ENCODE results near the gene NECAP2.
"Not testable (repeated sequence)": the region's sequence is repeated elsewhere in the genome, so short reads cannot be mapped to it uniquely, and the experiment has no call there.

NECAP2 gene

GRCh38 chr1:16498573-16499413, 58.3 kb downstream of the NECAP2 start:
- peak; percentile 72 to 82 (median 77) for DNase-seq

DNA sequence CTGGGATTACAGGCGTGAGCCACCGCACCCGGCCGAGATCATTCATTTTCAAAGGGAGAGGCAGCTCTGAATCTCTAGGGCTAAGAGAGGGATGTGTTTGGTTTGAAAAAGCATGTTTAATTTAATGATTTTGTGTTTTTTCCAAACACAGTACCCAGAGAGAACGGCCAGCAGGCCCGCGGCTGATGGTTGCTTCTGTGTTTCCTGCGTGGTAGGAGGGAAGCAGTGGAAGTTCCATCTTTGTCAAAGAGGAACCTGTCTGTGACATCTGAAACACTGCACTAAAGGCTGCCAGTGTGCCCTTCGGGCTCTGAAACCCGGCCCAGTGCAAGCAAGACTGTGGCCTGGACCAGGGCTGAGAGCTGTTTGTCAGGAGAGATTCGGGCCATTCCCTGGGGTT, 59.9 kb downstream of the NECAP2 start:
- DNase-seq = not testable (repeated sequence)

- DNase-seq = not testable (repeated sequence)
Measured at GRCh38 chr1:16500975-16501374, 60.5 kb downstream of the NECAP2 start.

GRCh38 chr1:16501446-16501845, 60.9 kb downstream of the NECAP2 start:
- DNase-seq = not testable (repeated sequence)

DNA sequence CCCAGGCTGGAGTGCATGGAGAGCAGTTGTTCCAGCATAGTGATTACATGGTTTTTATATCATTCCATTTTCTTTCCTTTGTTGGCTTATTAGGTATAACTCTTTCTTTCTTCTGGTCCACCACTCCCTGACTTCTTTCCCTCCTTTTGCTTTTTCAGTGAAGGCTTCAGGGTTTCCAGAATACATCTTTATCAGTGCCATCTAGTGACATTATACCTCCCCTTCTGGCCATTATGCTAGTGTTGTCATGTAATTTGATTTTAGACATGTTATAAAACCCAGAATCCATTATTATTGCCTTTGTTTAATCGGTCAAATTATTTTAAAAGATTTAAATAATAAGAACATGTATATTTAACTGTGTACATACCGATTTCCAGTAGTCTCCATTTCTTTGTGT, 63.0 kb downstream of the NECAP2 start:
- no peak for DNase-seq

- not testable (repeated sequence) for DNase-seq
Measured at GRCh38 chr1:16505870-16506269, 65.3 kb downstream of the NECAP2 start.

DNA sequence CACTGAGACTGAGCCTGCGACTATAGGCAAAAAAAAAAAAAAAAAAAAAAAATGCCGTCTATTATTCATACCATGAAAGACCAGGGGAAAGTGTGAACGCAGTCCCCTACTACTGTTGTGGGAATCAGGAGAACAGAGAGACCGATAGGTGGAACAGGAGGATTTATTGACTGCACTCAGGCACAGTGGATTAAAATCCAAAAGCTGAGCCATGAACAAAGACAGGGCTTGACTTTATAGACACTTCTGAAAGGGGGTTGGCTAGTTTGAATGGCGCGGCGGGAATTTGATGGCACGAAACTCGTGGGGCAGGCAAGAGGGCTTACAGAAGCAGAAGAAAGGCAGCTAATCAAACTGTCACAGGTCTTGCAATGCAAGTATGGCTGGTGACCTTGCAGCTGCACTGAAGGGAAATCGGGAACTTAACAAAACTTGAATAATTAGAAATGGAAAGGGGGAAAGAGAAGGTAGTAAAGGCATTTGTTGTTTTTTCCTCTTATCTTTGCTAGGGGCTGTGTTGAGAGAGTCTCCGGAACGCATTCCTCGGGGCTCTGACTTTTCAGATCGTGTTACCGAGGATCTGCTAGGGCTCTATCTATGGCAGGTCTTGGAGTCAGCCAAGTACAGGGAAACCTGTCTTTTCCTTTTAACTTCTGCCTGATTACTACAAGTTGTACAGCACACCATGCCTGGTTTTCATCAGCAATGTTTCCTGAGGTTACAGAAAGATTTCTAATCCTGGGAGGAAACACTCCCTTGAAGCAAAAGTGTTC, 66.0 kb downstream of the NECAP2 start:
- not testable (repeated sequence) for DNase-seq

DNA sequence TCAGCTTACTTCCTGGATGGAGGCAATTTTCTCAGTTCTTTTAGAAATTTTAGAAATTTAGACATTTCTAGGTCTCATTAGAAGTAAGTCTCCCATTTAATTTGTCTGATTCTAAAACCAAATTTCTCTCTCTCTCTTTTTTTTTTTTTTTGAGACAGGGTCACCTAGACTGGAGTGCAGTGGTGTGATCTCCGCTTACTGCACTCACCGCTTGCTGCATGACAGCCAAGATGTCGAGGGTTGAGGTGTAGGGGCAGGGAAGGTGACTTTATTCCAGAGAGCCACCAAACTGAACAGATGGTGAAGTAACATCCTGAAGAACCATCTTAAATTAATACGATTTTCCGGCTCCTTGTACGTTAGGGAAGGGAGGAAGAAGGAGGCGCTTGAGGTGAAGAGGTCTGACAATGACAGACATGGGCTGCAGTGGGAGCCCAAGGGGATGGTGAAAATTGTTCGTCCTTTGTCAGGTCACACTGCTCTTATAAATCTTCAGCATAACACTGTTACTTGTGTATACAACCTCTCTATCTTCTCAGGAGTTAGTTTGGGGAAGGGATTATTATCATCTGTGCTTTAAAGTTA, 68.4 kb downstream of the NECAP2 start:
- not testable (repeated sequence) for DNase-seq
